GM18519 (cell line): ENCODE data around the gene TOMM70.

Experiments
- ATAC-seq: cut with Tn5 transposase; IDR thresholded peaks from one replicate; pipeline ENCODE4 v1.9.1; 2021; ENCODE audit warnings: mild to moderate bottlenecking, moderate library complexity; ENCODE audit not compliant: unreplicated experiment, low FRiP score

The TOMM70 gene

GRCh38 chr3:100412912-100413590 lies 12.2 kb upstream of the TOMM70 start:
- no peak for ATAC-seq

GRCh38 chr3:100411091-100411982 lies 10.4 kb upstream of the TOMM70 start:
- no peak for ATAC-seq

GRCh38 chr3:100407977-100408532 lies 7.2 kb upstream of the TOMM70 start:
- ATAC-seq: no peak

GRCh38 chr3:100407164-100407563 lies 6.3 kb upstream of the TOMM70 start:
- ATAC-seq: no peak

- ATAC-seq: no peak
Observed at GRCh38 chr3:100404250-100404548, 3.3 kb upstream of the TOMM70 start.

- no peak for ATAC-seq
Observed at GRCh38 chr3:100403362-100404249, 2.7 kb upstream of the TOMM70 start.

- no peak for ATAC-seq
Observed at GRCh38 chr3:100402891-100403290, 2.0 kb upstream of the TOMM70 start.

- ATAC-seq: no peak
Observed at GRCh38 chr3:100402256-100402655, 1.4 kb upstream of the TOMM70 start.

GRCh38 chr3:100401674-100402041 lies 769 bp upstream of the TOMM70 start:
- peak; percentile 15 for ATAC-seq

- ATAC-seq: peak; percentile 20
Observed at GRCh38 chr3:100400419-100400779, 490 bp downstream of the TOMM70 start.

GRCh38 chr3:100399341-100400071 lies 1.4 kb downstream of the TOMM70 start:
- no peak for ATAC-seq

GRCh38 chr3:100396967-100397366 lies 3.9 kb downstream of the TOMM70 start:
- ATAC-seq: no peak

GRCh38 chr3:100395679-100396431 lies 5.0 kb downstream of the TOMM70 start:
- ATAC-seq: no peak

GRCh38 chr3:100389025-100389424 lies 11.9 kb downstream of the TOMM70 start:
- no peak for ATAC-seq

- no peak for ATAC-seq
Observed at GRCh38 chr3:100386437-100387074, 14.3 kb downstream of the TOMM70 start.

GRCh38 chr3:100384733-100385525 lies 16.0 kb downstream of the TOMM70 start:
- ATAC-seq: no peak

GRCh38 chr3:100376301-100376700 lies 24.6 kb downstream of the TOMM70 start:
- ATAC-seq: no peak

GRCh38 chr3:100374521-100374920 lies 26.4 kb downstream of the TOMM70 start:
- no peak for ATAC-seq
